Loucy (cell line): Measurements from ENCODE around the gene SMTNL2.

Source experiments
- H2AFZ ChIP-seq: fragments of 200-600 bp; sonication (generic); 2 replicates; pipeline ENCODE4 v1.6.0; 2016; ENCODE audit warnings: antibody characterized with exemption, mild to moderate bottlenecking, low read length, moderate library complexity
- H3F3A ChIP-seq: fragments of 200-600 bp; 2 replicates; pipeline ENCODE4 v1.6.0; 2016; ENCODE audit warnings: antibody characterized with exemption, low read depth, mild to moderate bottlenecking
- H3K27me3 ChIP-seq: fragments of 200-600 bp; sonication (generic); 2 replicates; pipeline ENCODE4 v1.6.1; 2014; ENCODE audit warnings: low read length, mild to moderate bottlenecking; ENCODE audit not compliant: insufficient read depth, poor library complexity, severe bottlenecking
- H3K36me3 ChIP-seq: fragments of 200-600 bp; sonication (generic); 2 replicates; pipeline ENCODE4 v1.6.1; 2016; ENCODE audit warnings: low read length; ENCODE audit not compliant: insufficient read depth
- H3K4me1 ChIP-seq: fragments of 200-600 bp; sonication (generic); 2 replicates; pipeline ENCODE4 v1.5.1; 2014; ENCODE audit warnings: low read length, mild to moderate bottlenecking; ENCODE audit not compliant: insufficient read depth, poor library complexity, severe bottlenecking
- H3K4me2 ChIP-seq: fragments of 200-600 bp; sonication (generic); 2 replicates; pipeline ENCODE4 v1.6.0; 2014; ENCODE audit warnings: antibody characterized with exemption, low read length, low read depth, mild to moderate bottlenecking; ENCODE audit not compliant: poor library complexity, severe bottlenecking
- H3K4me3 ChIP-seq: fragments of 200-600 bp; sonication (generic); 2 replicates; pipeline ENCODE4 v1.5.1; 2014; ENCODE audit warnings: low read length, mild to moderate bottlenecking, mixed read lengths; ENCODE audit not compliant: poor library complexity, severe bottlenecking
- H3K79me2 ChIP-seq: fragments of 200-600 bp; sonication (generic); 2 replicates; pipeline ENCODE4 v1.6.1; 2014; ENCODE audit warnings: low read length; ENCODE audit not compliant: insufficient read depth
- H3K9ac ChIP-seq: fragments of 200-600 bp; sonication (generic); 2 replicates; pipeline ENCODE4 v1.6.0; 2014; ENCODE audit warnings: mild to moderate bottlenecking, low read depth, low read length, moderate library complexity; ENCODE audit not compliant: poor library complexity, severe bottlenecking
- H3K9me2 ChIP-seq: fragments of 200-600 bp; sonication (generic); replicated peaks from 2 replicates; pipeline ENCODE4 v1.6.1; 2016; ENCODE audit warnings: low read depth, low read length, mixed read lengths
- H3K9me3 ChIP-seq: fragments of 200-600 bp; sonication (generic); 2 replicates; pipeline ENCODE4 v1.6.1; 2014; ENCODE audit warnings: mild to moderate bottlenecking, antibody characterized with exemption, low read length, low read depth; ENCODE audit not compliant: insufficient read depth
- H4K20me1 ChIP-seq: fragments of 200-600 bp; sonication (generic); 2 replicates; pipeline ENCODE4 v1.6.0; 2014; ENCODE audit warnings: antibody characterized with exemption, low read length, mild to moderate bottlenecking; ENCODE audit not compliant: insufficient read depth, poor library complexity, severe bottlenecking
- EZH2phosphoT487 ChIP-seq: fragments of 200-600 bp; IDR thresholded peaks from 2 replicates; pipeline ENCODE4 v1.6.1; 2018; ENCODE audit warnings: antibody characterized with exemption, mild to moderate bottlenecking, moderate library complexity, borderline replicate concordance
- TF ChIP-seq, protein P1 (sequence below): fragments of 200-600 bp; sonication (generic); conservative IDR thresholded peaks from 2 replicates; pipeline ENCODE4 v1.5.1; 2014; ENCODE audit warnings: mild to moderate bottlenecking, antibody characterized with exemption, low read length

The SMTNL2 gene

DNA sequence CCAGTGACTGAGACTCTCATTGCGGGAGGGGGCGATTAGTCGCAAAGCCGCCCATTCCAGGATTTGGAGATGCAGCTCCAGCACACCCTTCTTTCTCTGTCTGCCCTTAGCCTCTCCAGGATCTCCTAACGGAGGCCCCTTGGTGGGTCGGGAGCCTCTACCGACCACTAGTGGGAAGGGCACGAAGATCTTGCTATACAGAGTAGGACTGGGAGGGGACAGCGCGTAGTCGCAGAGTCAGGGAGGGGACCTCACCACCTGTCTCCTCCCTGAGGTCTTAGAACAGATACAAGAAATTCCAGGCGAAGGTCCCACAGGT lies 588 bp upstream of the SMTNL2 start:
- no peak overlapping the region for H2AFZ ChIP-seq
- no peak overlapping the region for H3K9ac ChIP-seq
- no peak overlapping the region for H3K4me2 ChIP-seq

DNA sequence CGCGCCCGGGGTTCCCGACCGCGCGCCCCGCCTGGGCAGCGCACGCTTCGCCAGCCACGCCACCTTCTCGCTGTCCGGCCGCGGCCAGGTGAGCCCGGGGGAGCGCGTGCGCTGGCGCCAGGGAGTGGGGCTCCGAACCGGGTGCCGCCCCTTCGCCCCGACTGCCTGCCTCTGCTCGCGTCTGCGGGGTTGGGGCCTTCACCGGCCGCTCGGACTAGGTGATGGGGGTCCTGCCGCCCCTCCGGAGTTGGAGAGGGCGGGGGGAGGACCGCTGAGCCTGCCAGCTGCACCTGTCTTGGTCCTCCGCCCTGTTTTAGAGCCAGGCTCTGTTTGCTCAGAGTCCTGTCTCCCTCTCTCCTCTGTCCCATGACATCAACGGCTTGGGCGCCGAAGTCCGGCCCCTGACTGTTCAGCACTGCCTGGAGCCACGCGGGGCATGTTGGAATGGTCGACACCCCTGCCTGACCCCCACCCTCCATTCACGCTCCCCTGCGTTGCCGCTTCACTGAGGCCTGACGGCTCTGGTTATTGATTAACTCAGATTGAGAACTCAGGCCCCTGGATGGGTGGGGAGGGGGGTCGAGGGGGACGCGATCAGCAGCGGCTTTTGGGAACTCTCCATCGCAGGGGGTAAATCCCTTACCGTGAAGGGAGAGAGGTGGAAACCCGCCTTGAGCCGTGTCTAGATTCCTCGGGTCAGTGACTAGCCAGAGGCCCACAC lies 748 bp downstream of the SMTNL2 start:
- no peaks in the 10 kb centered on the region for H3K27me3 ChIP-seq
- no peaks in the 10 kb centered on the region for H4K20me1 ChIP-seq
- H3K36me3 ChIP-seq: no peaks in the 10 kb centered on the region
- H3K4me2 ChIP-seq: no peak overlapping the region
- H3K4me3 ChIP-seq: no peak overlapping the region
- no peaks in the 10 kb centered on the region for H3F3A ChIP-seq
- H3K9me2 ChIP-seq: no peaks in the 10 kb centered on the region
- H3K4me1 ChIP-seq: no peaks in the 10 kb centered on the region
- no peak overlapping the region for H2AFZ ChIP-seq
- H3K9me3 ChIP-seq: no peaks in the 10 kb centered on the region
- TF ChIP-seq, protein P1, sequence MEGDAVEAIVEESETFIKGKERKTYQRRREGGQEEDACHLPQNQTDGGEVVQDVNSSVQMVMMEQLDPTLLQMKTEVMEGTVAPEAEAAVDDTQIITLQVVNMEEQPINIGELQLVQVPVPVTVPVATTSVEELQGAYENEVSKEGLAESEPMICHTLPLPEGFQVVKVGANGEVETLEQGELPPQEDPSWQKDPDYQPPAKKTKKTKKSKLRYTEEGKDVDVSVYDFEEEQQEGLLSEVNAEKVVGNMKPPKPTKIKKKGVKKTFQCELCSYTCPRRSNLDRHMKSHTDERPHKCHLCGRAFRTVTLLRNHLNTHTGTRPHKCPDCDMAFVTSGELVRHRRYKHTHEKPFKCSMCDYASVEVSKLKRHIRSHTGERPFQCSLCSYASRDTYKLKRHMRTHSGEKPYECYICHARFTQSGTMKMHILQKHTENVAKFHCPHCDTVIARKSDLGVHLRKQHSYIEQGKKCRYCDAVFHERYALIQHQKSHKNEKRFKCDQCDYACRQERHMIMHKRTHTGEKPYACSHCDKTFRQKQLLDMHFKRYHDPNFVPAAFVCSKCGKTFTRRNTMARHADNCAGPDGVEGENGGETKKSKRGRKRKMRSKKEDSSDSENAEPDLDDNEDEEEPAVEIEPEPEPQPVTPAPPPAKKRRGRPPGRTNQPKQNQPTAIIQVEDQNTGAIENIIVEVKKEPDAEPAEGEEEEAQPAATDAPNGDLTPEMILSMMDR: no peak
- no peak for TF ChIP-seq EZH2phosphoT487
- H3K9ac ChIP-seq: no peak overlapping the region
- H3K79me2 ChIP-seq: no peaks in the 10 kb centered on the region

More for the DNA sequence above, 588 bp upstream of the SMTNL2 start:
- H3K79me2 ChIP-seq: no peaks in the 10 kb centered on the region
- H3K36me3 ChIP-seq: no peaks in the 10 kb centered on the region
- H3K9me3 ChIP-seq: no peaks in the 10 kb centered on the region
- no peaks in the 10 kb centered on the region for H3K27me3 ChIP-seq
- TF ChIP-seq EZH2phosphoT487: no peak
- TF ChIP-seq, protein P1: no peak
- no peaks in the 10 kb centered on the region for H4K20me1 ChIP-seq
- no peaks in the 10 kb centered on the region for H3F3A ChIP-seq
- H3K4me3 ChIP-seq: no peak overlapping the region
- H3K9me2 ChIP-seq: no peaks in the 10 kb centered on the region
- no peaks in the 10 kb centered on the region for H3K4me1 ChIP-seq

DNA sequence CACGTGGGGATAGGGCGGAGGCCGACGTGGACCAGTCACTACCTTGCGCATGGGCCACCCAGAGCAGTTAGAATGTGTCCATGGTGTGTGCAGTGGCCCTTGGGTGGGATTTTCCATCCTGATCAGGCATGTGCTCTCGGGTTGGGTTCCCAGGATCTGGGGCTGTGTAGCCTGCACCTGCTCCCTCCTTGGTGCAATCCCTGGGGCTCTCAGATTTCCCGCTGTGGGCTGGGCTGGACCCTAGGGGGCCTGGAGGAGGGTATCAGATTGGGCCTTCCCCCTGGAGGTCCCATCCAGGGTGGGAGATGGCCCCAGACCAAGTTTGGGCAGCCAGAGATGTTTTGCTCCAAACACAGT lies 1.3 kb downstream of the SMTNL2 start:
- Histone ChIP-seq H3K4me3 (no peak overlapping the region), H3K27me3 (no peaks in the 10 kb centered on the region), H3K36me3 (no peaks in the 10 kb centered on the region), H2AFZ (no peak overlapping the region), H3K9me3 (no peaks in the 10 kb centered on the region), H4K20me1 (no peaks in the 10 kb centered on the region), H3K79me2 (no peaks in the 10 kb centered on the region), H3K9ac (no peak overlapping the region), H3K4me2 (no peak overlapping the region), H3K9me2 (no peaks in the 10 kb centered on the region), H3F3A (no peaks in the 10 kb centered on the region), H3K4me1 (no peaks in the 10 kb centered on the region)
- no peak for TF ChIP-seq EZH2phosphoT487
- TF ChIP-seq, protein P1: no peak
